C1 segment of cervical spinal cord (tissue), 14 donors: ENCODE measurements around the gene ALX4.

Experiments
- DNase-seq, 14 donors: peaks; one replicate each; lab custom pipeline; 2025; lab: John Stamatoyannopoulos, UW

ALX4 gene

GRCh38 chr11:44315947-44316658, 6.2 kb upstream of the ALX4 start:
- no peak for DNase-seq

GRCh38 chr11:44314733-44315132, 4.8 kb upstream of the ALX4 start:
- DNase-seq, result no peak

- no peak for DNase-seq
Observed at GRCh38 chr11:44313761-44314489, 4.0 kb upstream of the ALX4 start.

GRCh38 chr11:44312876-44313275, 2.9 kb upstream of the ALX4 start:
- DNase-seq, result no peak

GRCh38 chr11:44311339-44312261, 1.7 kb upstream of the ALX4 start:
- no peak for DNase-seq

GRCh38 chr11:44310463-44311272, 729 bp upstream of the ALX4 start:
- no peak for DNase-seq

GRCh38 chr11:44310206-44310462, 195 bp upstream of the ALX4 start:
- DNase-seq, result no peak

- no peak for DNase-seq
Observed at GRCh38 chr11:44308923-44309477, 939 bp downstream of the ALX4 start.

- DNase-seq, result no peak
Observed at GRCh38 chr11:44308256-44308922, 1.6 kb downstream of the ALX4 start.

- DNase-seq, result no peak
Observed at GRCh38 chr11:44307340-44308099, 2.4 kb downstream of the ALX4 start.

GRCh38 chr11:44306918-44307244, 3.1 kb downstream of the ALX4 start:
- no peak for DNase-seq

GRCh38 chr11:44306052-44306917, 3.7 kb downstream of the ALX4 start:
- no peak for DNase-seq

- DNase-seq, result no peak
Observed at GRCh38 chr11:44305470-44306051, 4.4 kb downstream of the ALX4 start.

GRCh38 chr11:44305026-44305469, 4.9 kb downstream of the ALX4 start:
- no peak for DNase-seq

GRCh38 chr11:44304091-44305025, 5.6 kb downstream of the ALX4 start:
- no peak for DNase-seq

GRCh38 chr11:44303401-44303938, 6.5 kb downstream of the ALX4 start:
- DNase-seq, result no peak

- DNase-seq, result no peak
Observed at GRCh38 chr11:44301564-44302271, 8.2 kb downstream of the ALX4 start.
